GM21529 (cell line): Measurements from ENCODE around the gene ATP5MC2.
"Not testable (repeated sequence)": the region's sequence is repeated elsewhere in the genome, so short reads cannot be mapped to it uniquely, and the experiment has no call there.

ENCODE experiments used
- ATAC-seq: cut with Tn5 transposase; IDR thresholded peaks from one replicate; pipeline ENCODE4 v1.9.1; 2021; ENCODE audit not compliant: unreplicated experiment

The ATP5MC2 gene

GRCh38 chr12:53653595-53653994 is 22.3 kb downstream of the ATP5MC2 start:
- ATAC-seq: no peak

GRCh38 chr12:53652366-53652765 is 23.5 kb downstream of the ATP5MC2 start:
- ATAC-seq: no peak

- no peak for ATAC-seq
These were observed 24.1 kb downstream of the ATP5MC2 start for GRCh38 chr12:53651737-53652136.

- ATAC-seq: not testable (repeated sequence)
These were observed 29.6 kb downstream of the ATP5MC2 start for GRCh38 chr12:53646300-53646699.

GRCh38 chr12:53645165-53645564 is 30.7 kb downstream of the ATP5MC2 start:
- ATAC-seq: no peak

- ATAC-seq: no peak
These were observed 31.8 kb downstream of the ATP5MC2 start for GRCh38 chr12:53644133-53644532.

GRCh38 chr12:53643232-53643979 is 32.5 kb downstream of the ATP5MC2 start:
- no peak for ATAC-seq

- ATAC-seq: no peak
These were observed 37.8 kb downstream of the ATP5MC2 start for GRCh38 chr12:53638057-53638456.

- no peak for ATAC-seq
These were observed 39.2 kb downstream of the ATP5MC2 start for GRCh38 chr12:53636641-53637040.

GRCh38 chr12:53635708-53636107 is 40.2 kb downstream of the ATP5MC2 start:
- ATAC-seq: not testable (repeated sequence)

- ATAC-seq: no peak
These were observed 44.2 kb downstream of the ATP5MC2 start for GRCh38 chr12:53631721-53632120.

- ATAC-seq: no peak
These were observed 48.0 kb downstream of the ATP5MC2 start for GRCh38 chr12:53627919-53628318.

- ATAC-seq: no peak
These were observed 49.1 kb downstream of the ATP5MC2 start for GRCh38 chr12:53626702-53627169.

GRCh38 chr12:53625946-53626701 is 49.8 kb downstream of the ATP5MC2 start, which contains the start of gene ATF7:
TSS of gene ATF7 (minus strand) at chr12:53626382. CDS start at chr12:53601000, 25,382 bp downstream.
- peak; percentile 92 for ATAC-seq

- ATAC-seq: no peak
These were observed 50.4 kb downstream of the ATP5MC2 start for GRCh38 chr12:53625373-53625945.

- no peak for ATAC-seq
These were observed 50.9 kb downstream of the ATP5MC2 start for GRCh38 chr12:53624956-53625355.

- no peak for ATAC-seq
These were observed 51.4 kb downstream of the ATP5MC2 start for GRCh38 chr12:53624458-53624857.

GRCh38 chr12:53623548-53624385 is 52.1 kb downstream of the ATP5MC2 start:
- no peak for ATAC-seq

GRCh38 chr12:53622724-53623123 is 53.2 kb downstream of the ATP5MC2 start:
- no peak for ATAC-seq

- ATAC-seq: no peak
These were observed 57.6 kb downstream of the ATP5MC2 start for GRCh38 chr12:53618275-53618674.

GRCh38 chr12:53617700-53618099 is 58.2 kb downstream of the ATP5MC2 start:
- no peak for ATAC-seq
